ENCODE measurements around the gene KRTAP3-1.
"Not testable (repeated sequence)": the region's sequence is repeated elsewhere in the genome, so short reads cannot be mapped to it uniquely, and the experiment has no call there.

Gene KRTAP3-1

DNA sequence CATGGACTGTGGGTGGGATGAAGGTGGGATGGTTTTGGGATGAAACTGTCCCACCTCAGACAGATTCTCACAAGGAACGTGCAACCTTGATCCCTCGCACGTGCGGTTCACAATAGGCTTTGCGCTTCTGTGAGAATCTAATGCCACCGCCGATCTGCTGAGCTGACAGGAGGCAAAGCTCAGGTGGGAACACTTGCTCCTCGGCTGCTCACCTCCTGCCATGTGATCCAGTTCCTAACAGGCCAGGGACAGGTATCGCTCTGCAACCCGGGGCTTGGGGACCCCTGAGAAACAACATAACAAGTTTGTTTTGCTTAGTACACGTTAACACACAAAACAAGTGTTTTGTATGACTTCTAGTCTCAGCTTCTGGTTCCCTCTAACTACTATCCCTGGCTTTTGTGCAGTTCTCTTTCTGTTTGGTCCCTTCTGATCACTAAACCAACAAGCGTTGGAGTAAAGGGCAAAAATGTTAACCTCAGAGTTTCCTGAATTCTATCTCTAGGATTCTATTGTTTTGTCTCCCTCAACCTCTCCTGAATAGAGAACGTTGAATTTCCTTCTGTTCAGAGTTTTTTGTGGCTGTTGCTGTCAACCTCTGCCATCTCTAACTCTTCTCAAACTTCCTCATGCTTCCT is 7.8 kb upstream of the KRTAP3-1 start:
- no peak overlapping the region for H3K4me3 ChIP-seq (ENCODE audit: low read depth, low read length)

DNA sequence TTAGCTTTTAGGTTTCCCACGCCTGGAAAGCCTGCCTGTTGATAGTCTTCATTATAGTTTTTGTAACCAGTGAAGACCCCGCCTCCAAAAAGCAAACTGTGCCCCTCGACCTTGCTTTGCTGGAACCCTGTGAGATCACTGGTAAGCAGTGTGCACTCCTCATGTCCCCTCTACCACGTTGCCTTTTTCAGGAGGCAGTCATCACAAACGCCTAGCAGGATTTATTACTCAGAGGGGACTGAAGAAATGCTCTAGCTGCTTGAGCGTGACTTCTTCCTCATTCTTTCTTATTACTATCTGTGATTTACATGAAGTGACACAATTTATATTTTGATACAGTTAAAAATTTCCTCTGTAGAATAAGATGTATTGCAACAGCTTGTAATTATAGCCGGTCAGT is 6.5 kb upstream of the KRTAP3-1 start:
- no peak overlapping the region for H3K4me3 ChIP-seq (ENCODE audit: low read depth, low read length)

DNA sequence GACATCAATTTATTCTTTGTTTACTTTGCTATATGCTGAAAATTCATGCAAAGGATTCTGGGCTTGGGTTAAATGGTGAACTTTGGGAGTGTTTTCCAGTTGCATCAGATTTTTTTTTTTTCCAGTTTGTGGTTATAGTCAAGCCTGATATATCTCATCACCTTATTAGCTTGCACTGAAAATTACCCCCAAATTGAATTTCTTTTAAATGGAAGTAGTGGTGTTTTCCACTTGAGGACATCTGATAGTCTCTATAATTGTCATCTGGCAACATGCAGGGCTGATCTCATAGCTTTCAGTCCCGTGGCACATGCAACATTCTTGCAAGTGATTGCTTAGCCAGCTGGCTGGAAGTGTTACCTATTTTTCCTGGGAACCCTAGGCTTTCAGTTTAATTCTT is 4.7 kb upstream of the KRTAP3-1 start:
- no peak overlapping the region for H3K4me3 ChIP-seq (ENCODE audit: low read depth, low read length)

DNA sequence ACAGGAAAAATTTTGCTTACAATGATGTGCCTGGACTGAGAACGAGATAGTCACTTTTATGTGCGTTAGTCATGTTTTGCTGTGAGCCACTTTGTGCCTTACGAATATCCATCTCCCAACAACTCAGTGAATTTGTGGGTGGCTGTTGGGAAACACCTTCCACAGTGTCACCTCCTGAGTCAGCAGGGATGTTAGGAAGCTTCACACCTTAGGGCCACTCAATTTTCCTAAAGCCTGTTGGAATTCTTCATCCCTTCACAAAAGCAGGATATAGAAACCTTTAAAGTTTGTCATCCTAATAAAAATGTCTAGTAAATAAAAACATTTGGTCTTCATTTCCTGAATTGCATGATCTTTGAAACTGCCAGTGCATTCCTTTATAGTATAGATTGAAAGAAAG is 4.3 kb upstream of the KRTAP3-1 start:
- H3K4me3 ChIP-seq (ENCODE audit: low read depth, low read length), result no peak overlapping the region

DNA sequence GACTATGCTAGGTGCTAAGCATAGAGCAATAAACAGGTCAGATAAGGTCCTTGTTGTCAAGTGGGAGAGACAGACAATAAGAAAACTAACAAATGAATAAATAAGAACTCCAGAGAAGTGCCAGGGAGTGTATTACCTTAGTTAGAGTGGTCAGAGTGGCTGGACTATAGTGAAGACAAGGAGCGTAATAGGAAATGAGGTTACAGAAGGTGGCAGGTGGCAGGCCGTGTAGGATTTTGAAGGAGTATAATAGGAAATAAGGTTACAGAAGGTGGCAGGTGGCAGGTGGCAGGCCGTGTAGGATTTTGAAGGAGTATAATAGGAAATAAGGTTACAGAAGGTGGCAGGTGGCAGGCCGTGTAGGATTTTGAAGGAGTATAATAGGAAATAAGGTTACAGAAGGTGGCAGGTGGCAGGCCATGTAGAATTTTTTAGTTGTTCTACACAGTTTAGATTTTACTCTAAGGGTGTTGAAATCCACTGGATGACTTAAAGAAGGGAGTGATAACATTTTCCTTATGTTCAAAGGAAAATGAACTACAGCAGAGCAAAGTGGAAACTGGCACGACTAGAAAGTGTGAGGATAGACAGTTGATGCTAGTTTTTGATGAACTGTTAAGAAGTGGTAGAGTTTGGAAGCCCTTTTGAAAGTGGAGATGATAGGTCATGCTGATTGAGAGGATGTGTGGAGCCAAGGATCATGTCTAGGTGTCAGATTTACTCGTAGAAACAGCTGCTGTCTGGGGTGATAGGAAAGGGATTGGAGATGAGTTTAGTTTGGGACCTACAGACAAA is 3.6 kb upstream of the KRTAP3-1 start:
- H3K4me3 ChIP-seq (ENCODE audit: low read depth, low read length), result no peak overlapping the region

DNA sequence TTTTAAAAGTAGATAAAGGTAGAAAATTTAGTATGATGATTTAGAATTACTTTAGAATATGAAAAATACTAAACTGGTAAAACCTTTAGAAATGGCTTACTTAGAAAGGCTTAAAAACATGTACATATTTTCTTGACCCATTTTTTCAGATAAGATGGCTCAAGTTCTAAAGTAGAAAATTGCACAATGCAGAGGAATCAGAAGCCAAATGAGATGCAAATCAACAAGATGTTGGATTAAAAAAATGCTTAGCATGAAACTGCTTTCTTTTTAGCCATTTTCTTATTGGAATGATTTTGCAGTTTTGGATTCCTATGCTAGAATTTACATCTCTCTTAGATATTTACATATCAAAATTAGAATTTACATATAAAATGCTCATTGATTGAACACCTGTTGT is 1.5 kb upstream of the KRTAP3-1 start:
- H3K4me3 ChIP-seq (ENCODE audit: low read depth, low read length), result no peak overlapping the region

DNA sequence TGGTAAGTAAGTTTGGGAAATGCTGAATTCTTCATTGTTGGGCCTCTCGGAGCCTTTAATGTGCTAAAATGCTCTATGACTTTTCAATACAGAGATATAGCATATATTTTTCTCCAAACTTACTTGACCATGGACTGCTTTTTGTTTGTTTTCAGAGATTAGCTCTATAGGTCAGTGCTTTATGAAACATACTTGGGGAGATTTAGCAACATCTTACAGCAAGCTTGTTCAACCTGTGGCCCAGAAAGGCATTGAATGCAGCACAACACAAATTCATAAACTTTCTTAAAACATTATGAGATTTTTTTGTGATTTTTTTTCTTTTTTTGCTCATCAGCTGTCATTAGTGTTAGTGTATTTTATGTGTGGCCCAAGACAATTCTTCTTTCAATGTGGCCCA is 1.0 kb upstream of the KRTAP3-1 start:
- no peak overlapping the region for H3K4me3 ChIP-seq (ENCODE audit: low read depth, low read length)

DNA sequence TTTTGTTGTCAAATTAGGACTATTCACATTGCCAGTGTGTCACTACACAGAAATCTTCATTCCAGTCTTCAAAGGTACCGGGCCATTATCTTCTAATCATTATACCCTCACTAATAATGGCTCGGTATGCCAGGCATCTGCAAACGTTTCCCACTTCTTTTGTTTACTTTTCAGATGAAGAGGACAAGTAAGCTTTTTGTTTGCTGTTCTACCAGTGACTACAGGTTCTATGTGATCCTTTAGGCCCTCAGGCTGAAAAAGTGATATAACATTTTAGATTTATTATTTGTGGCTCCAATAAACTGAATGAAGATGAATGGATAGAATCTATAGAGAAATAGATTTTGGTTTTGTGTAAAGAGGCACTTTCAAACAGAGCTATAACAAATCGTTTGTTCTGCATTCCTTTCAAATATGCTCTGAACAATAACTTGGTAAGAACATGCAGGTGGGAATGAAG is 403 bp upstream of the KRTAP3-1 start:
- no peak overlapping the region for H3K4me3 ChIP-seq (ENCODE audit: low read depth, low read length)

DNA sequence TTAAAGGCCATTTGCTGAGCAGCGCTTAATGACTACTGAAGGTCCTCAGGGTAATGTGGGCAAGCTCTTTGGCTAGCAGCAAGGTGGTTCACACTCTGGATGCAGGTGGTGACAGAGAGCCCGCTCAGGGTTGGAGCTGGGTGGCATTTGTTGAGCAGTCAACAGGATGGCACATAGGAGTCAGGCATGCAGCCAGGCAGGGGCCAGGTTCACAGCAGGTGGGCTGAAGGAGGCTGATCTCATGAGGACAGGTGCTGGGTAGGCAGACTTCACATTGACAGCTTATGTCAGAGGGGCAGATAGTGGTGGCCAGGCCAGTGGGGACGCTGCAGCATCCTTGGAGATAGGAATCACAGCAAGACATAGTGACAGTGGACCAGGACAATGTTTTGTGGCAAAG is 4.5 kb downstream of the KRTAP3-1 start:
- H3K4me3 ChIP-seq (ENCODE audit: low read depth, low read length), result no peak overlapping the region

DNA sequence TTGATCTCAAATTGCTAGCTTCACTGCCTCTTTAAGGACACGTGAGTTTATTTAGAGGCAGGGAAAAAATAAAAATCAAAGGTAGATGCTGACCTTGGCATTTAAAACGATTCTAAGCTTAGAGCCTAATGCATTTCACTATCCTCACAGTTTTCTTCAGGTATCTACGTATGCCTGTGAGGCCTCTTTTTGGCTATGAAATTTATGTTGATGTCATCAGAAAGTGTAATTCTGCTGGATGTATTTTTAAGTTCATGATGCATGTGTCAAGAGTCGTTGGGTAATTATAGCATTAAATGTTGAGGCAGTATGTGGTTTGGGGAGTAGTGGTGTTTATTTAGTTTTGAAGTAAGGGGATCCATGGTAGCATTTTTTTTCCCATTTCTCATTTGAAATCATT is 5.0 kb downstream of the KRTAP3-1 start:
- no peak overlapping the region for H3K4me3 ChIP-seq (ENCODE audit: low read depth, low read length)

DNA sequence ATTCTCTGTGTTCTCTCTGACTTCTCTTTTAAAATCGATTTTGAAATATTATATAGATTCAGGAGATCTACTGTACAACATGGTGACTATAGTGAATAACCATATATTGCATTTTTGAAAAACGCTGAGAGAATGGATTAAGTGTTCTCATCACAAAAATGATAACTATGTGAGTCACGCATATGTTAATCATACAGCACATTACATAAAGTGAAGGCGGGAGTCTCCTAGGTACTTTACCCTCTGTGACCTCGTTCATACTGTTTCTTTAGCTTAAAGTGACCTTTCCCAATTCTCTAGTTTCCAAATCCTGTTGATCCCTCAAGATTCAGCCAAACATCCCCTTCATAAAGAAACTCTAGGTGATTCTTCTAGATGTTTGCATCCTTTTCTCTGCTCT is 6.1 kb downstream of the KRTAP3-1 start:
- H3K4me3 ChIP-seq (ENCODE audit: low read depth, low read length), result no peak overlapping the region

DNA sequence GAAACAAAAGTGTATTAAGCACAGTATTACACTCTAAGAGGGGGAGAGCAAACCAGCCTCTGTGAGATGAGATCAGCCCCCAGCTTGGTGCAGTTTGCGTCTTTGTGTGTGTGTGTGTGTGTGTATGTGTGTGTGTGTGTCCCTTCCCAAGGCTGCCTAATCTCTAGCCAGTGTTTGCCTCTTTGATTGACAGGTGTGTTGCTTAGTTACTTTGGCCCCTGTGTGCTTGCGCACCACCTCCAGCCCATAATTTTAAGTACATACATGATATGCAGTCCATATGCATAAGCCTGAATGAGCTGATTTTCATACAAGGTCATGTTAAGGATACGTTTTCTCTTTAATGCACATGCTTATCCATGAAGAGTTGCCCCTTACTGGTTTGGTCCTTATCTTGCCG is 7.1 kb downstream of the KRTAP3-1 start:
- no peak overlapping the region for H3K4me3 ChIP-seq (ENCODE audit: low read depth, low read length)

DNA sequence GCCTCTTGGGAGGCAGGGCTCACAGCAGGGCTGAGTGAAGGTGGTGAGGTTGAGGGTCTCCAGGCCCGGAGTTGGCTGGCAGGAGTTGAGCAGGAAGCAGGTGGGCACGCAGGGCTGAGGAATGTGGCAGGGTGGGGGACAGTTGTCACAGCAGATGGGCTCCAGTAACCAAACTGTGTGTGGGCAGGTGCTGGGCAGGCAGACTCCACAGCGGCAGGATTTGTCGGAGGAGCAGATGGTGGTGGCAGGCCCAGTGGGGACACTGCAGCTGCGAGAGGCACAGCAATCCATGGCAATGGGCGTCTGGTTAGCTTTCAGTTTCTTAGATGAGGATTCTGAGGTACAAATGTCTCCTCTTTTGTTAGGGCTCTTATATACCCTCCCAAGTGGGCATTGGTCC is 9.4 kb downstream of the KRTAP3-1 start, which contains the start of gene KRTAP3-2:
Gene KRTAP3-2, minus strand, starts transcription at position 344 of the 400 bp plus-strand sequence. Its CDS starts 53 bp downstream, at position 291.
- not testable (repeated sequence) for H3K4me3 ChIP-seq (ENCODE audit: low read depth, low read length)

DNA sequence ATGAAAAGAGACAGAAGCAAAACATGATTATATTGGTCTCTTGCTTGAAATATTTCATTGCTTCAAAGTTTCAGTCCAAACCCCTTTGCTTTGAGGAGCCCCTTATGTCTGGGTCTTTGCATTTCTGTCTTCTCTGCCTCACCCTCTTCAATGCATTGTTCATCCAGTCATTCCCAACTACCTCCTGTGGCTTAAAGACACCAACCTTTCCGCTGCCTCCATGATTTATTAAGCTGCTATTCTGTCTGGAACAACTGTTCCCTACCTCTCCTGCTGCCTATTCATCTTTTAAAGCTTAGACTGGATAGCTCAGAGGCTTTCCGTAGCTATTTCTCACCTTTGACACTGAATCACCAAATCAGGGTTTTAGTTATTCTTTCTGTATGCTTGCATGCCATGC is 11.6 kb downstream of the KRTAP3-1 start:
- H3K4me3 ChIP-seq (ENCODE audit: low read depth, low read length), result no peak overlapping the region

DNA sequence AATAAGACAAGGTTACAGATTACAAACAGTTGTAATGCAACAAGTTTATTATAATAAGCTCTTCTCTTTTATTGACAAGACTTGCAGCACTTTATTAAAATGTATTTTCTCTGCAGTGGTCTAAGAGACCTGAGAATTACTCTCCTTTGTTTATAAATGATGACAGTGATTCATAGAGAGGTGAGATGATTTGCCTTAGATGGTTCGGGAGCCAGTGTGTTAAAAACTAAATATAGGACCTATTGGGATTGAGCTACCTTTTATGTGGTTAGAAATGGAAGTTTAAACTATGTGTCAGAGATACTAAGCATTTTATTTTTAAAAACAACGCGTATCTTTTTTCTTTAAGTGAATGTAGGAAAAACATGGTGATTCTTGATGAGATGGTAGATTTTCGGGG is 12.1 kb downstream of the KRTAP3-1 start:
- H3K4me3 ChIP-seq (ENCODE audit: low read depth, low read length), result no peak overlapping the region

DNA sequence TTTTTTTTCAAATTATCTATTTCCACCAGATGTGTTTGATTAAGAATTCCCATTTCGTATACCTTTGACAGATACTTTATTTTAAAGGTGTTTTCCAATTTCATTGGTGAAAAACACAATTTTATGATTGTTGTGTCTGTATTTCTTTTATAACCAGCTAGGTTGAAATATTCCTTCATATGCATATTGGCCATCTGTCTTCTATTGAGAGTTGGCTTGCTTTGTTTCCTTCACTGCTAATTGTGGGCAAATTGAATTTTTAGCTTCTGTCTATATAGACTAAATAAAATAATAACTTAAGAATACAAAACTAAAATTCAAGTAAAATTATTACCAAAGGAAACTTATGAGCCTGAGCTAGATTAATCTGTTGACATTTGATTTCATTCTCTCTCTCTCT is 13.8 kb downstream of the KRTAP3-1 start:
- H3K4me3 ChIP-seq (ENCODE audit: low read depth, low read length), result no peak overlapping the region

DNA sequence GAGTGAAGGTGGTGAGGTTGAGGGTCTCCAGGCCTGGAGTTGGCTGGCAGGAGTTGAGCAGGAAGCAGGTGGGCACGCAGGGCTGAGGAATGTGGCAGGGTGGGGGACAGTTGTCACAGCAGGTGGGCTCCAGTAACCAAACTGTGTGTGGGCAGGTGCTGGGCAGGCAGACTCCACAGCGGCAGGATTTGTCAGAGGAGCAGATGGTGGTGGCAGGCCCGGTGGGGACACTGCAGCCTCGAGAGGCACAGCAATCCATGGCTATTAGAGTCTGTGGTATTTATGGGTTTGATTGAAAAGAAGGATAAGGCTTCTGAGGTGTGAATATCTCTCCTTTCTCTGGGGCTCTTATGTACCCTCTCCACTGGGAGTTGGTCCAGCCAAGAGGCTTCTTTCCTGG is 15.1 kb downstream of the KRTAP3-1 start, which contains the start of gene KRTAP3-3:
Gene KRTAP3-3, minus strand, starts transcription at position 326 of the 400 bp plus-strand sequence. Its CDS starts 67 bp downstream, at position 259.
- no peak within 1 kb of the TSS for H3K4me3 ChIP-seq (ENCODE audit: low read depth, low read length)

DNA sequence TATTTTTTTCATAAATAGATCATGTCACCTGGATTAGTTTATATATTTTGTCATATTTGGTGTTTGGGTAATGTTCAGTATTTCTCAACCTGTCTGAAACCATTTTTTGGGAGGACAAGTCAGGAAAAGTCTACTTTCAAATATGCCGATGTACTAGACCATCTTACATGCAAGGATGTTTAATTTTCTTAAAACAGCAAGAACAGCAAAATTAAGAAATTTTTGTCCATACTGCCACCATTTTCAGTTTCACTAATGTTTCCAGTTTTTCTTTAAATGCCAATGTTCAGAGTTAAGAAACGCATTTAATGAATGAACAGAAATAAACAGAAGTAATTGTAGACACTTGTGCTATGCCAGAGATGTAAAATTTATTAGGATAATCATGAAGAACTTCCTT is 15.8 kb downstream of the KRTAP3-1 start:
- H3K4me3 ChIP-seq (ENCODE audit: low read depth, low read length), result no peak overlapping the region

DNA sequence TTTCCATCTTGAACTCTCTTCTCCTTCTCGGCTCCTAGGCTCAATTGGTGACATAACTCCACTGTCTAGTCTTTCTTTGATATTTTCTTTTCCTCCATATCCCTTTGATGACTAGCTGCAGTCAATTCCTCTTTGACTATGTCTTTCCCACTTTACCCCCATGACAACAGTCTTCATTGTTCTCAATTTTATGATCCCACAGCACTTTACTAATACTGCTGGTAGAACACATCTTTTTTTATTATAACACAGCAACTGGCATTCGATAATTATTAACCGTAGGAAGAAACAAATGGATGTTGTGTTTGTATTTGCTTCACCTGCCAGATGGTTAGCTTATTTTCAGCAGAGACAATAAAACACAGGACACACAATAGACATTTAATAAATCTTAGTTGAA is 16.3 kb downstream of the KRTAP3-1 start:
- H3K4me3 ChIP-seq (ENCODE audit: low read depth, low read length), result no peak overlapping the region

DNA sequence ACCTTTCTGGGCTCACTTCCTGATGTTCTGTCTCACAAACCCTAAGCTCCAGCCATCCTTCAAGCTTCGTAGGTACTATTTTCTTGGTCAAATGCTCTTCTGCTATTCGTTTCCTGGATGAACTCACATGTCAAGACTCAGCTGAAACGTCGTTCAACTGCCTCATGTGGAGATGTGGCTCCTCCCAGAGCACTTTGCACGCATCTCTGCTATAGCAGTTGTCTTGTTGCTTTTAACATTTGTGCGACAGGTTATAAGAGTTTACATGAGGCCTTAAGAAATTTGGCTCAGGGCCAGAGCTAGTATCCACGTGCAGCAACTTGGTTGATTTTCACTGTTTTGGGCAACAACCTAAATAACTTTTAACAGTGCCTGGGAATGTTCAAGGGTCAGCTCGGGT is 22.0 kb downstream of the KRTAP3-1 start:
- no peak overlapping the region for H3K4me3 ChIP-seq (ENCODE audit: low read depth, low read length)

DNA sequence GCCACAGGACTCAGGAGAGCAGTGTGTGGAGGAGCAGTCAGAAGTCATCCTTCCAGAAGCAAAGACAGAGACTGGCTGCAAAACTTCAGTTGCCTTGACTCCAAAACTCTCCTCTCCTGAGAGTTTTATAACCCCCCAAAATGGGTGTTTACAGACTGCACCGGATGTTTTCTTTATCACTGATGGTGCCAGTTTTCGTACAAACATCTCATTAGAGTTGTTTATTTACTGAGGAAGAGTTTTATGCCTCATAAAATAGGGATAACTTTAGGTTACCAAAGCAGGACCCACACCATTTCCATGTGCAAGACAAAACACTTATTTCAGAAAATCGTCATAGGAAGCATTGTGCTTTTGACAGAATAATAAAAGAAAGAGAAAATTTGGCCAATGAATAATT is 24.7 kb downstream of the KRTAP3-1 start, which contains the start of gene KRT40:
Gene KRT40, minus strand, starts transcription at position 101 of the 400 bp plus-strand sequence. Its CDS starts 53 bp downstream, at position 48.
- H3K4me3 ChIP-seq (ENCODE audit: low read depth, low read length), result no peak within 1 kb of the TSS

DNA sequence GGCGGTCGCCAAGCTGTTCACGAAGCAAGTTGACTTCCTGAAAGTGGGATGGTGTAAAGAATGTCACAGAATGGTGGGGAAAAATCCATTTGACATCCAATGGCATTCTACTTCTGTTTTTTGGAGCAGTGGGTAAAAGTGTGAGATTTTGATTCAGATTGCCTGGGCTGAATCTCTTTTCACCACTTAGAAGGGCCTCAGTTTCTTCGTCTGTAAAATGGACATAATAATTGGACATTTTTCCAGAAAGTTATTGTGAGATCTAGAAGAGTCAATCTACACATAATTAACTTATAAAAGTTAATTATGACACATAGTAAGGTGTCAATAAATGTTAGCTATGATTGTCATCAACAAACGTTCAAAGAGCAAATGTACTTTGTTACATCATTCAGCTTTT is 27.8 kb downstream of the KRTAP3-1 start:
- H3K4me3 ChIP-seq (ENCODE audit: low read depth, low read length), result no peak overlapping the region

All from iPS-11a (cell line).